Hematopoietic multipotent progenitor cell treated with erythropoietin and hydrocortisone succinate and interleukin-3 and kit ligand, for 17 days (in vitro differentiated cells): ENCODE measurements around the gene DHRSX.
"Not testable (repeated sequence)": the region's sequence is repeated elsewhere in the genome, so short reads cannot be mapped to it uniquely, and the experiment has no call there.

ENCODE experiments used
- DNase-seq: peaks from one replicate; pipeline ENCODE4 v3.0.0-alpha.2; 2015; ENCODE audit warnings: low spot score

DHRSX gene

DNA sequence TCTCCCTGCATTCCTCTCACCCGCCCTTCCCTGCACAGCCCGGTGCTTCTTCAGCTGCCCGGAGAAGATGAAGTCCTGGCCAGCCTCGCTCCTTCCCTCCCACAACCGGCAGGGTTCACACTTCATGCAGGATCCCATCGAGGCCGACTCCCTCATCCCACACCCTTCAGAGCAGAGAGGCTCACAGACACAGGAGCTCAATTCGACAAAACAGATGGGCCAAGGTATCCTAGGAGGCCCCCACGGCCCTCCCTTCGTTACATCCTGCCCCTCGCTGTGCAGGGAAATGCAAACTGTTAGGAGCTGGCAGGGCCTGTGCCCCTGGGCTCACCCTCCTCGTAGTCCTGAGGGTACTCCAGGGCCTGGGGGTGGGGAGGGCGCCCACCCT lies 238.1 kb downstream of the DHRSX start:
- DNase-seq = no peak

DNA sequence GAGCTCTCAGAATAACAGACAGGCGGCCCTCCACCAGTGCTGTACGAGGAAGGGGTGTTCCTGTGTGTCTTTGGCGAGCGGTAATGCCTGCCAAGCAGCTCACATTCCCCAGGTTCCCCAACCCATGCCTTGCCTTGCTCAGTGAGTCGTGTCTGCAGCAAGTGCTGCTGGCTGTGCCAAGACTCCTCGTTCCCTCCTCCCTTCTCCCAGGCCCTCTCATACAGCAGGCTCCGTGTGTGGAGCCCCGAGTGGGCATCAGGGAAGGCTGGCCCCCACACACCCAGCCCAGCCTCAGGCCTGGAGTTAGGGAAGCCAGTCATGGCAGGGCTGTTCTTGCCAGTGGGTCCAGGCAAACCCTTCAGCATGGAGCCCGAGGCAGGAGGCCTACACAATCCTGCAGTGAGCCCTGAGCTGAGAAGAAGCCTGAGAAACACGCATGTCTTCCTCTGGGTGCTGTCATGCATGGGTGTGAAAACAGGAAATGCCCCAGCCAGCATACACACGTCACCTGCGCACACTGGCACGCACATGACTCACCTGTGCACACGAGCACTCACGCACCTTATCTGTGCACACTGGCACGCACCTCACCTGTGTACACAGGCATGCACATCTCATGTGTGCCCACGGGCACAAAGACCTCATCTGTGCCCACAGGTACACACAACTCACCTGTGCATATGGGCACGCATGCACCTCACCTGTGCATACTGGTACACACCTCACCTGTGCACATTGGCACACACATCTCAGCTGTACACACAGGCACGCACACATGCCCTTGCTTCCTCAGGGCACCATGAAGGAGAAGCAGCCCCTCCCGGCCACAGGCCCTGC lies 238.7 kb downstream of the DHRSX start:
- no peak for DNase-seq

DNA sequence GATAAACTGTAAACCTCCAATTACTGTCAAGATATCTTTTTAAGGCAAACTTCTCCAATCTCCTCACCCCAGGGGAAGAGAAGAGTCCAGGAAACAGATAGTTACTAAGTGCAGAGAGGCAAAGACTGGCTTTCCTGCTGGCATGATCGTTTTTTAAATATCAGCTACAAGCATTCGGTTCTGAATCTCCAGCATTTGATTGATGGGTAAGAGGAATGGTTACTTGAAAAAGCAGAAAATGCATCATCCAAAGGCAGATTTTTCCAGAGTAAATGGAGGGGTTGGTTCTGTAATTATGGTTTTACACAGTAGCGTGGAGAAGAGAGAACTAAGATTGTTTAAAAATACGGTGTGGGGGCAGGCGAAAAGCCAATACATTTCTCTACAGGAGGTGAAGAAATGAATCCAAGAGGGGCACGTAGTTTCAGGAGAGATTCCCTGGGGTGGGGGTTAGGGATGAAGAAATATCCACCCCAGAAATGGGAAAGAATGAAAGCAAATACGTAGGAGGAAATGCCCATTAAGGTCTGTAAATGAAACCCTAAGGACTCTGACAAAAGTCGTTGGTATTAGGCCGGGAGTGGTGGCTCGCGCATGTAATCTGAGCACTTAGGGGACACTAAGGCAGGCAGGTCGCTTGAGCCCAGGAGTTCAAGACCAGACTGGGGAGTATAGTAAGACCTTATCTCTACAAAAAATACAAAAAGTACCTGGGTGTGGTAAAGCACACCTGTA lies 248.3 kb downstream of the DHRSX start:
- DNase-seq = no peak

DNA sequence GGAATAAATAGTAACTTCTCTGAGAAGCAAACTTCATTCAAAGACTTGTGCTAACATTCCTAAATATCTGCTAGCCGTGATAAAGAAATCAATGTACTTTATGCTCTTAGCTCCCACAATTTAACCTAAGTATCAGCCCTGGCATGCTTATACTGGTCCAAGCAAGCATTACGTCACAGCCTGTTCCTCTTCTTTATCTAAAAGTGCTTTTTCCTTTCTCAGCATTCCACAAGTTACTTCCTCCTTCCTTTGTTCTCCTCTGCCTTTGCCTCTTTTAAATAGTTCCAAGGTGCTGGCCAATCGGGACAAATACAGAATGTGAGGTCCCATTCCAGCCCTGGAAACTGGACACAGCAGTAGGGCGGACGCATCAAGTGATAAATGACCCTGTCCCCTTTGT lies 249.6 kb downstream of the DHRSX start:
- DNase-seq = no peak

DNA sequence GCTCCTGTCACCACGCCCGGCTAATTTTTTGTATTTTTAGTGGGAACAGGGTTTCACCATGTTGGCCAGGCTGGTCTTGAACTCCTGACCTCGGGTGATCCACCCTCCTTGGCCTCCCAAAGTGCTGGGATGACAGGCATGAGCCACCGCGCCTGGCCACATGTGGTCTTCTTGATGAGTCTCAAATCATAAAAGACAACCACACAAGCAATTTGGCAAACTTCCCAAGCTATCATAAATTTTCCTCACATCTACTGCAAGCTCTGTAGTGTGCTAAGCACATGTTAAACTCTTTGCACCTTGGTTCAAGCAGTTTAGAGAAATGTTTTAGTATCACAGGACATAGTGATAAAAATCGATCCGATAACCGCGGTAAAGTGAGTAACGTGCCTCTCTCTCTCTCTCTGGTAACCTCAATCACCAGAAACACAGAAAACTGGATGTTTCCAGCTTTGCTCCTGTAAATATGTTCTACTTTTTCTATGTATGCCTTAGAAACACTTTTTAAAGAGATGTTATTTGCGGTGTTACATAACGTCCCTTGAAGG lies 256.8 kb downstream of the DHRSX start:
- DNase-seq = no peak

DNA sequence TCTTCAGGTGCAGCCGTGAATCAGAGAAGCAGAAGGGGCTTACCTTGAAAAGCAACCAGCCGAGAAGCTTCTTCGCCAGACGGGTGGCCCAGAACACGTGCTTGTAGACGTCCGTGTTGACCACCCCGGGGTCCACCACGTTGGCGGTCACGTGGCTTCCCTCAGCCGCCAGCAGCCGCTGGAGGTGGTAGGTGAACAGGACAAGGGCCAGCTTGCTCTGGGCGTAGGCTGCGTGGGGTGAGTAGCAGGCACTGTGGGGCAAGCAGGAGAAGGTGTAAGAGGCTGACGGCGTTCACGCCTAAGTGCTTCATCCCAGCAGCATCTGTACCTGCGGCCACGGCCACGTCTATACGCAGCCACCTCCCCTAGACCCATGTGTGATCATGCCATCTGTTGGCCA lies 257.8 kb downstream of the DHRSX start:
- DNase-seq = no peak

DNA sequence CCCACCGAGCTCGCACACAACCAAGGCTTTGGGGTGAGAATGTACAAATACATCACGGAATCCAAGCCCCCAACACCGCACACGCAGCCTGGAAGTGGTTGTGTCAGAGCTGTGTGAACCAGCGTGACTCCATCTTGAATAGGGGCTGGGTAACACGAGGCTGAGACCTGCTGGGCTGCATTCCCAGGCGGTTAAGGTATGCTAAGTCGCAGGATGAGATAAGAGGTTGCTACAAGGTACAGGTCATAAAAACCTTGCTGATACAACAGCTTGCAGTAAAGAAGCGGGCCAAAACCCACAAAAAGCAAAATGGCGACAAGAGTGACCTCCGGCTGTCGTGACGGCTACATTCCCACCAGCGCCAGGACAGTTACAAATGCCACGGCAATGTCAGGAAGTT lies 258.4 kb downstream of the DHRSX start:
- DNase-seq = no peak

DNA sequence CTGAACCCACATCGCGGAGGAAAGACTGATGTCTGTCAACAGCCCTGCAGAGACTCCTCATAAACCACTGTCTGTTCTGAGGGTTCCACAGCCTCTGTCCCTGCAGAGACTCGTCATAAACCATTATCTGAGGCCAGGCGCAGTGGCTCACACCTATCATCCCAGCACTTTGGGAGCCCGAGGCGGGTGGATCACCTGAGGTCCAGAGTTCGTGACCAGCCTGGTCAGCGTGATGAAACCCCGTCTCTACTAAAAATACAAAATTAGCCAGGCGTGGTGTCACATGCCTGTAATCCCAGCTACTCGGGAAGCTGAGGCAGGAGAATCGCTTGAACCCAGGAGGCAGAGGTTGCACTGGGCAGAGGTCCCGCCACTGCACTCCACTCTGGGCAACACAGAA lies 259.3 kb downstream of the DHRSX start:
- DNase-seq = not testable (repeated sequence)

DNA sequence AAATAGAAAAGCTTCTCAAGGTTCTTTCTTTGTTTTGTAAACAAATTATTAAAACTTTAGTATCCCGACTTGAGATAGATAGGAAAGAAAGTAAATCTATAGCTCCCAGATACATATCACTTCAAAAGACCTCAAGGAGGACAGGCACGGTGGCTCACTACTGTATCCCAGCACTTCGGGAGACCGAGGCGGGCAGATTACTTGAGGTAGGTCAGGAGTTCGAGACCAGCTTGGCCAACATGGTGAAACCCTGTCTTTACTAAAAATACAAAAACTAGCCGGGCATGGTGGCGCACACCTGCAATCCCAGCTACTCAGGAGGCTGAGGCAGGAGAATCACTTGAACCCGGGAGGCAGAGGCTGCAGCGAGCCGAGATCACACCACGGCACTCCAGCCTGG lies 260.0 kb downstream of the DHRSX start:
- DNase-seq = not testable (repeated sequence)

DNA sequence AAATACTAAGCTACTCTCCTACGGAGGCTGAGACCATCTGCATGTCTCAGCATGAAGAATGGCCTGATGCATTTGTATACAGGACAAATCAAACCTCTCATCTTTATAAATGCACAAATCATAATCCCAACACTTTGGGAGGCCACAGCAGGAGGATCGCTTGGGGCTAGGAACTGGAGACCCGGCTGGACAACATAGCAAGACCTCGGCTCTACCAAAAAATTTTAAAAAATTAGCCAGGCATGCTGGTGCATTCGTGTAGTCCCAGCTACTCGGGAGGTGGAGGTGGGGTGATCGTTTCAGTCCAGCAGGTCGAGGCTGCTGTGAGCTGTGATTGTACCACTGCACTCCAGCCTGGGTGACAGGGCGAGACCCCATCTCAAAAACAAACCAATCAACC lies 262.8 kb downstream of the DHRSX start:
- DNase-seq = no peak

DNA sequence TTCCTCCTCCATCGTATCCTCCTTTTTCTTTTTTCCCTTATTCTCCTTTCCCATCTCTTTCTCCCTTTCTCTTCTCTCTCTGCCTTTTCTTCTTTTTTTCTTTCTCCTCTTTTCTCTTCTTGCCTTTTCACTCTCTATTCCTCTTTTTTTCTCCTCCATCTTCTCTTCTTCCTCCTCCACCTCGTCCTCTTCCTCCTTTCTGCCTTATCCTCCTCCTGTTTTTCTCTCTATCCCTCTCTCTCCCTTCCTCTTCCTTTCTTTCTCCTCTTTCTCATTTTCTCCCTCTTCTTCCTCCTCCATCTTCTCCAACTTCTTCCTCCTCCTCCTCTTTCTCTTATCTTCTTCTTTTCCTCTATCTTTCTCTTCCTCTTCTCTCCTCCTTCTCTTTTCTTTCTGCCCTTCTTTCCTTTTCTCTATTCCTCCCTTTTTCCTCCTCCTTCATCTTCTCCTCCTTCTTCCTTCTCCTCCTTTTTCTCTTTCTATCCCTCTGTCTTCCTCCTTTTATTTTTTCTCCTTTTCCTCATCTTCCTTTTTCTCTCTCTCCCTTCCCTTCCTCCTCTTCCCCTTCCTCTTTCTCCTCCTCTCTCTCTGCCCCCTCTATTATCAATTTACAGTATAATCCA lies 269.1 kb downstream of the DHRSX start:
- no peak for DNase-seq

DNA sequence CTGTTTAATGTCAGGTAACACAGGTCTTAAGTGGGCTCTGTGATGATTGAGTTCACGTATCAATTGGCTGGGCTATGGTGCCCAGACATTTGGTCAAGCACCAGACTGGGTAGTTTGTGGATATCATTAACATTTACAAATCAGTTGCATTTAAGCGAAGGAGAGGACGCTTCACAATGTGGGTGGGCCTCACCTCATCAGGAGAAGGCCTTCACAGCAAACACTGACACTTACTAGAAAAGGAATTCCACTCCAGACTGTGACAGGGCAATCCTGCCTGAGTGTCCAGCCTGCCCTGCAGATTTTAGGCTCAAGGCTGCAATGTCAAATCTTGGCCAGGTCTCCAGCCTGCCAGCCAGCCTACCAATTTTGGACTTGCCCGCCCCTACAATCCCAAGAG lies 270.3 kb downstream of the DHRSX start:
- DNase-seq = no peak

DNA sequence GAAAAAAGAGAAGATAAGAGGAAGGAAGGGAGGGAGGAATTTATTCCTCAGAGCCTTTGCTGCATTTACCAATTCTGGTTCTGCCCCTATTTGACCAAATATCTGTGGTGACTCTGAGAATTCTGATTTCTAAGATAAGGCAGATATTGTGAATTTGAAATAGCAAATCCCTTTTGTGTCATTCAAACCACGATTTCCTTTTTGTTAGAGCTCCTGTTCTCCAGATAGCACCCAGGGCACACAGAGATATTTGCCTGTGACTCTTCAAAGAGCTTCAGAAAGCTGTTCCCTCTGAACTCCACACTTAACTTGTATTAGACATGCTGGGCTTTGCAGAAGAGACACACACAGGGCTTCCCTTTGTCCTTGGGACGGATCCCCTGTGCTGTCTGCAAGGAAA lies 272.2 kb downstream of the DHRSX start:
- DNase-seq = no peak

DNA sequence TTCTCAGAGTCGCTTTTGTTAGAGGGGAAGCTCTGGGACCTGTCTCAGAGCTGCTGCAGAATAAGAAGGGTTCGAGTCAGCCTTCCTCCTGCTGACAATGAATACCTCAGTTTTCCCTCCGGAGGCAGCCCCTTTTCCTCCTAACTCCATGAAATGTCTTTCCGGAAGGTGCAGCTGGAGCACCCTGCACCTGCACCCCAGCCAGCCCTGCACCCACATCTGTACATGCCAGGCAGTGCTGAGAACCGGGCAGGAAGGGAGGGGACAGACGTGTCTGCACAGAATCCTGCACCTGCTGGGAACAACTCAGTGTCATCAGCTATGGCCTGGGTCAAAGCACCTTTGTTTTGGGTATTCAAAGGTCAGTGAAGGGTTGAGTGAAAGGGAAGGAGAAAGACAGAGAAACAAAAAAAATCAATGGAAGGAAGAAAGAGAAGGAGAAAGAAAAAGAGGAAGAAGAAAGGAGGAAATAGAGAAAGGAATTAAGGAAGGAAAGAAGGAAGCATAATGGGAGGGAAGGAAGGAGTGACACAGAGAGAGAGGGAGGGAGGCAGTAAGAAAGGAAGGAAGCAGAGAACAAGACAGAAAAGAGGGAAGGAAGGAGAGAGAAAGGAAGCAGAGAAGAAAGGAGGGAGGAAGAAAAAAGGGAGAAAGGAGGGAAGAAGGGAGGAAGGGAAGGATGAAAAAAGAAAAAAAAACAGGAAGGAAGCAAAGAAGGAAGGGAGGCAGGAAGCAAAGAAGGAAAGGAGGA lies 273.7 kb downstream of the DHRSX start:
- no peak for DNase-seq

DNA sequence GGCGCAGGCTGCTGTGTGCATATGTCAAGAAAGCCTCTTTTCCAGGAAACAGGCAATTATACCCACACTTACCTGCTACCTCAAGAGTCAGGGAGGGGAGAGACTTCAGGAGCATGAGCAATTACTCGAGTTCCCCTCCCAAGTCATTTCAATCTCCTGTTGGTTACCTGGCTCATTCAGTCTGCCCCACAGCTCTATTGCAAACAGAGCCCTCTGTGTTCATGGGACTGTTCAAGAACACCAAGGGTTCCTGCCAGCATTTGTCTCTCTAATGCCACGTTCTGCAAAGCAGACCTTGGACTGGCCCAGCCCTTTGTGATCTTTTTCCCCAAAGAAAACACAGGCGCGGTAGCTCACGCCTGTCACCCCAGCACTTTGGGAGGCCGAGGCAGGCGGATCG lies 274.6 kb downstream of the DHRSX start:
- no peak for DNase-seq

DNA sequence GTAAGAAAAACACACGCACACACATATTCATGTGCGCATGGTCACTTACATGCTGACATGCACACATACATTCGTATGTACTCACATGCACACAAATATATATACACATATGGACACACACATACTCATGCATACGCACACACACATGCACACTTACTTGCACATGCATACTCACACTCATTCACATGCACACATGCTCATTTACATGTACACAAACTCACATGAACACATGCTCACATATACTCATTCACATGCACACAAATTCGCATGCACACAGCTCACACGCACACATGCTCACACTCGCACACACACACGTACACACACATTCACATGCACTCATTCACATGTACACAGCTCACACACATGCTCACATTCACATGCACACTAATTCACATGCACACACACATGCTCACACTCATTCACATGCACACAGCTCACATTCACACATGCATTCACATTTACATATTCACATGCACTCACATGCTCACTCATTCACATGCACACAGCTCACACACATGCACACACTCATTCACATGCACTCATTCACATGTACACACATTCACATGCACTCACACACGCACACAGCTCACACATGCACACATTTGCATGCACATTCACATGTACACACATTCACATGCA lies 276.1 kb downstream of the DHRSX start:
- no peak for DNase-seq

DNA sequence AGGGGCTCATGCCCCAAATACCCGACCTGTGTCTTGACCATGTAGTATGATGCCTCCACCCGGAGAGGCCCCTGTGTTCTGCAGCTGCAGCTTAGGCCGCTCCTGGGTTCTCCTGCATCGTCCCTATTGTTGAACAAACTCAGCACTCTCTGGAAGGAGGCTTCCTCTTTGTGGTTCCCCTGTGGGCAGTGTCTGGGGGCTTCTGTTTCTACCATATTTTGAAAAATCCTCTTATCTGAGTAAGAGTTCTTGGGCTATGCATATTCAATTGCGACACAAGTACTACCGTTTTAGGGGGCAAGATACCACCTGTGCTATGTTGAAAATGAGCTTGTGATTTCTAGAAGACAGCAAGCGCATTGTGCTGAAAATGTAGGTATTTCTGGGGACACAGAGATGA lies 276.6 kb downstream of the DHRSX start:
- DNase-seq = no peak

DNA sequence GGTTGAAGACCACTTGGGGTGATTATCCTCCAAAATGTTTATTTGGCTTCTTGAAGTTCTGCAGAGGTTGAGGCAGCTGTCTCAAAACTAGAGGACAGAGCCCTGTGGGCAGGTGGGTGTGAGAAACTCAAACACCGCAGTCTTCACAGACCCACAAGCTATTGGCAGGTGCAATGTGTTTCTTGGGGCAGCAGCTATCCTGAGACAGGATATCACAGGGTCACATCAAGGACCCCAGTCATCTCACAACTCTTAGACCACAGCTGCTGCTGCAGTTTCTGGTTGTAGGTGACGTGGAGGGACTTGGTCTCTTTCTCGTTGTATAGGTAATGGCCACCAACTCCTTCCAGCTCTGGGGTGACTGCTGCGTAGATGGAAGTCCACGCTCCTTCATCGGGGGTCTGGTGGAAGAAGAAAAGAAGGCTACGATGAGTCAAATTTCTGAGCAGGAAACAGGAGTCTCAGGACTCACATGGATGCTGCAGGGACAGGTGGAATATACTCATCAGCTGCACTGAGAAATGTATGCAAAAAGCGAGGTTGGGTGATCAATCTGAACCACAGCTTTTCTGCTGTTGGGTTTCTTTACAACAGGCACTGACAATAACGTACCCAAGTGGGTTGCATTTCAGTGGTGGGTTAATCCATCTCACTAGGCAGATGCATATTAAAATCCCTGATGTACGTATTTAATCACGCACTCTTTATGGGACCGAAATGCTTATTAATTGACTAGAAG lies 279.8 kb downstream of the DHRSX start:
- DNase-seq = no peak

DNA sequence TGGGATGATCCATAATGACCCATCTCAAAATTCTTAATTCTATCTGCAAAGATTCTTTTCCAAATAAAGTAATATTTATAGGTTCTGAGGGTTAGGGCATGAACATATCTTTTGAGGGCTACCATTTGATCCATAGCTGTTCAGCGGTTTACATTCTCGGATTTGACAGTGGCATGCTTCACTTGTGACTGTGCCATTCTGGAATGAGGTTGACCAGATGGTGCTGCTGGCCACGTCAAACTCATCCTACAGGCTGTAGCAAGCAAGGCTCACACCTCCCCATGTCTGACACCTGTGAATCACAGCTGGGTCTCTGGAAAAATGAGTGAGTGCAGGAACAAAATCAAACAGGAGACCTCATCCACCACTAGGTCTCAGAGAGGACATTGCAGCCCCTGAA lies 280.5 kb downstream of the DHRSX start:
- DNase-seq = no peak

DNA sequence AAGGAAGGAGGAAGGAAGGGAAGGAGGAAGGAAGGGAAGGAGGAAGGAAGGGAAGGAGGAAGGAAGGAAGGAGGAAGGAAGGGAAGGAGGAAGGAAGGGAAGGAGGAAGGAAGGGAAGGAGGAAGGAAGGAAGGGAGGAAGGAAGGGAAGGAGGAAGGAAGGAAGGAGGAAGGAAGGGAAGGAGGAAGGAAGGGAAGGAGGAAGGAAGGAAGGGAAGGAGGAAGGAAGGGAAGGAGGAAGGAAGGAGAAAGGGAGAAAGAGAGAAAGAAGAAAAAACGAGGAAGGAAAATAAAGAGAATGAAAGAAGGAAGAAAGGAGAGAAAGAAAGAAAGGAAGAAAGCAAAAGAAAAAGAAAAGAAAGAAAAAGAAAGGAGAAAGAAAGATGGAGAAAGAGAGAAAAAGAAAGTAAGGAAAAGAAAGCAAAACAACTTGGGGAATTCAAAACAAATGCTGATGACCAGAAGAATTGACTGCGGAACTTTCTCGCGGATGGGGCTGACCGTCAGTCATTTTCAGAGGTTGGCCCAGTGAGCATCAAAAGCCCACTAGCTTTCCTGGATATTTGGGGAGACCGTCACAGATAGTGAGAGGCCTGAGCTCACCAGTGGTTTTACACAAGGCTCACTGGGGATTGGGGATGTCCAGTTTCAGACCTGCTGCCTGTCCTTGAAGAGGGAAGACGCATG lies 286.5 kb downstream of the DHRSX start:
- not testable (repeated sequence) for DNase-seq
